Measurements from ENCODE around the gene EIF2B4.
A peak's percentile ranks its signal among the peaks of the same experiment; 100 is the strongest.
"Not testable (repeated sequence)": the region's sequence is repeated elsewhere in the genome, so short reads cannot be mapped to it uniquely, and the experiment has no call there.

EIF2B4 gene

DNA sequence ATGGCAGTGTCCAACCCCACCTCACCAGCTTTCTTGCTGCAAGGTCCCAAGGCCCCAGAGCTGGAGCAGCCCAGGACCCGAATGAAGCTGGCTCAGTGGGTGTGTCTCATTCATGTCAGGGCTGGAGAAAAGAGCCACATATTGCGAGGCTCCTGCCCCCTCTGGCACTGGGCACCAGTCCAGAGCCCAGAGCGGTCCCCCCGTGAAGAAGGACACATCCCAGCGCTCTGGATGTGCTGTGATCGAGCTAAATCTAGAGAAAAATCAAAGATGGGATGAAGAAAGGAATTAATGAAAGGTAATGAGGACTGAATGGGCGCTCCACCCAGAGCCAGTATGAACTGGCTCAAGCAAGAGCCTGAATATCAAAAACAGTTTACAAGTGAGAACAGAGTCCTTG lies 34.0 kb downstream of the EIF2B4 start:
- DNase-seq (ENCODE audit: low read depth in 3 of 3), result no peak

DNA sequence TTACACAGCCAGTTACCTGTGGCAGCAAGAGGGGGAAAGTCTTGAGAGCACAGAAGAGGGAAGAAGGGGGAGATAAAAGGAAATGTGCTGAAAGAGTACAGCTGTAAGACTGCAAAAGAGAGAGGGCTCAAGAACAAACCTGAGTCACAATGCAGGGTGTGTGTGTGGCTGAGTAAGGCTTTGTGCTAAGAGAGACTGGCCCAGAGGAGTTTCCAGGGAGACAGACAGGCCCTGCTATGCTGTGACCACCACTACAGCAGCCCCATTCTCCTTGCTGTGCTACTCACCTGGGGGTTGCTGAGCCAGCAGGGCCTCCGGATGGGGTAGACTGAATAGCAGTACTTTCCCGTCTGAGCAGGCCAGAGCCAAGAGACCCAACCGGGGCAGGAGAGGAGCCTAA lies 34.8 kb downstream of the EIF2B4 start:
- DNase-seq (ENCODE audit: low read depth in 3 of 3), result no peak

DNA sequence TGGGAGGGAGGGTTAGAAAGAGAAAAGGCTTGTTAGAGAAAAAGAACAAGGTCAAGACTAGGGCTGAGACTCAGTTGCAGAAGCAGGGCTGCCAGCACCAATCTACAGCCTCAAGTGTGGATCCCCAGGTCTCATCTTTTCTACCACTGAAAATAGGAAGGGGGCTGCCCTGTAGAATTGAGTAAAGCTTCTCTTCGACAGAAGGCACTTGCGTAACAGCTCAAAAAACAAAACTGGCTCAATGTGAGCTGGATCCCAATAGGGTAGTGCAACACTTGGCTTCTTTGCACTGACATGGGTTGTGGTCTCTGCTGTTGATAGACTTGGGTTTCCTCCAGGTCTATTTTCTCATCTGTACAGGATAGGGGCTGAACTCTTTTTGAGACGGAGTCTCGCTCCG lies 45.4 kb downstream of the EIF2B4 start:
- DNase-seq (ENCODE audit: low read depth in 3 of 3), result no peak

DNA sequence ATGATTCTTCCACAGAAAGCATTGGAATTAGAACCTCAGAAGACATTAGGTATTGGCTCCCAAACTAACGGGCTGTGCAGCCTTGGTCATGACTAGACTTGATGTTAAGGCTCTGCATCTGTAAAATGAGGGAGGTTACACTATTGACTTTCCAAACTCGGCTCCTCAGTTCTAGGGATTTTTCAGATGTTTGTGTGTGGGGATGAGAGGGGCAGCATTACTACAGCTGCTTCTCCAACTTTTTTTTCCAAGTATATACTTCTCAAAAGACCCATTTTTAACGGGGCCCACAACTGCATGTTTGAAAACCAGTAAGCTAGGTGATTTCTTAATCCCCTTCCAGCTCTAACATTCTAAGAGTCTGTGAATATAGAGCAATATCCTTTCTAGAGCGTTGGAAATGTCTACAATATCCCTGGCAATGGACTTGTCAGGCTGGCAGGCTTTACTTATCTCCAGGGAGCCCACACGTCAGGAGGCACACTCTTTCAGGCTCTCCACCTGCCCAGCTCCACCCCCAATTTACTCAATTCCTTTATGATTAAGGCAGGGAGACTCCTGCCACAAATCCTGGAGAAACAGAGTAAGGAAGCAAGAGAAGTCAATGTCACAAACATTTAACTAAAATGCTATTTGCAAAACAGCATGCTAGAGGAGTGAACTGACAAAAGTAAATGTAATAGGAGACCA lies 46.4 kb downstream of the EIF2B4 start:
- no peak for DNase-seq (ENCODE audit: low read depth in 3 of 3)

DNA sequence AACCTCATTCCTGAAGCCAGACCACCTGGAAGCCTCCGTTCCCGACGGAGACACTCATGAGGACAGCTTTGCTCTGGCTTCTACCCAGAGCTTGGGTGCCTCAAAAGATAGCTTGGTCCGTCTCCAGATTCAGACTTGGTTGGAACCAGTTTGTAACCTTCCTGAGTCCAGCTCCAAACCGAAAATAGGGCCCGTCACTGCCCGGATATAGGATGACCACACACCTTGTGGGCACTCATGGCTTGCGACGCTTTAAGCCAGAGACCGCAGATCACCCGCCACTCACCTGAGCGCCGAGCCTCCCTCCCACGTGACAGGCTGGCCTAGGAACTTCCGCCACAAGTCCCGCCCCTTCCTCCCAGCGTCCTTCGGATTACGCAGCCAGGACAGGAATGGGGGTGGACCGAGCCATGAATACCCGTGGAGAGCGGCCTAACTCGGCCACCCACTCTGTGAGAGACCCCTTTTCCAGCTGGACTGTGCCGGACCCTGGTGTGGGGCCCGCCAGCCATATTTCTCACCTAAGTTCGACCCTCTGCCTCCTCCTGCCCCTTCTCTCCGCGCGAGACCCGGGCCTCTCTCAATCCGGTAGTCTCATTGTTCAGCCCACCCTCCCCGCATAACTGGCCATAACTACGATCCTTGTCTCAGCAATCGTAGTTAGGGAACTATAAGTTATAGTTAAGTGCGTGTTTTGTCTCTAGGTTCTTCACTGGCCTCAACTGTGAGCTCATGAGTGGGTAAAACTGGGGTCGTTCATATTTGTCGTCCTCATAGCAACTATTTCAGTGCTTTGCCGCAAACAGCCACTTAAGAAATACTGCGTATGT lies 47.2 kb downstream of the EIF2B4 start, which contains the start of gene MPV17:
TSS of gene MPV17 (minus strand) at position 332 of the 830 bp plus-strand sequence. CDS start 580 bp downstream, outside the sequence.
- peak; percentile 72 to 79 (median 75) for DNase-seq (ENCODE audit: low read depth in 3 of 3)

DNA sequence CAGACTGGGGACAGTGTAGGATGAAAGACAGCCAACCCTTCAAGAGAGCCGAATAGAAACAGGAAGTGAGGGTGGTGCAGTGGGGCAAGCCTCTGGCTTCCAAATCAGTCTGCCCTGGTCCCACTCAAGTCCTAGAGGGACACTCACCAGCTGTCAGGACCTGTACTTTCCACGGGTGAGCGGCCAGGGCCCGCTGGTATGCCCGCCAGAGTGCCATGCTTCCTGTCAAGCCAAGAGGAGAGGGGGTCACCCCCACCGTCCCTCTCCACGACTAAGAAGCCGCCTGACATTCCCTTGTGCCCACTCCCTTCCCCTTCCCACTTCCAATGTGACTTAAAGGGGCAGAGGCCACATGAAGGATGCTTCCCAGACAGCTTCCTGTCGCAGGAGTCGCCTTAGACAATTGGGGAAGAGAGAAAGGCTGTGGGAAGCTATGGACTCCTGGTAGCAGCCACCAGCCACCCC lies 47.8 kb downstream of the EIF2B4 start:
- DNase-seq (ENCODE audit: low read depth in 3 of 3), result no peak

DNA sequence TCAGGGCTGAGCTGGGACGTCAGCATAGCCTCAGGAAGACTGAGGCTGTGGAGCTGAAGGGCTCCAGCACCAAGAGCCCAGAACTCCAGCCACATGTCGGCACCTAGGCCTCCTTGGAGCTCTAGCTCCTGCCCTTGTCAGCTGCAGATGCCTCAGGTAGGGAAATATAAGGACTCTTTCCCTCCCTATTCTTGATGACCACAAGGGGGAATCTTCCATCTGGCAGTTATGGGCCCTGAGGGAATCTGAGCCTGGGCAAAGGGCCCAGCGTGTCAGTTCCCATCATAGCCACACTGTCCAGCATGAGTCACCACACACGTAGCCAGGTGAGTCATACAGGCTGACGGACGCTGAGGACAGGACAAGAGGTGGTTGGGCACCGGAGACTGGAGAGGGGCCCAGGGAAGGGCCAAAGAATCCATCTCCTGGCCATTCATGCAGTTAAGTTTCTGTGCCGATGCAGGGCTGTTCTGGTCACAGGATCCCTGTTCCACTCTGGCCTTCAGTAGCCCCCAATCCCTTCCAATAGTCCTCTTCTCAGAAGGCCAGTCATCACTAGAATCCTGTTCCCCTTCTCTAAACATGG lies 49.1 kb downstream of the EIF2B4 start:
- no peak for DNase-seq (ENCODE audit: low read depth in 3 of 3)

DNA sequence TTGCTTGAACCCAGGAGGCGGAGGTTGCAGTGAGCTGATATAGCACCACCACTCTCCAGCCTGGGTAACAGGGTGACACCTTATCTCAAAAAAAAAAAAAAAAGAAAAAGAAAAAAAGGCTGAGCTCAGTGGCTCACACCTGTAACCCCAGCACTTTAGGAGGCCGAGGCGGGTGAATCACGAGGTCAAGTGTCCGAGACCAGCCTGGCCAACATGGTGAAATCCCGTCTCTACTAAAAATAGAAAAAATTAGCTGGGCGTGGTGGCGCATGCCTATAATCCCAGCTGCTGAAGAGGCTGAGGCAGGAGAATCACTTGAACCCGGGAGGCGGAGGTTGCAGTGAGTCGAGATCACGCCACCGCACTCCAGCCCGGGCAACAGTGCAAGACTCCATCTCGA lies 50.3 kb downstream of the EIF2B4 start:
- not testable (repeated sequence) for DNase-seq (ENCODE audit: low read depth in 3 of 3)

DNA sequence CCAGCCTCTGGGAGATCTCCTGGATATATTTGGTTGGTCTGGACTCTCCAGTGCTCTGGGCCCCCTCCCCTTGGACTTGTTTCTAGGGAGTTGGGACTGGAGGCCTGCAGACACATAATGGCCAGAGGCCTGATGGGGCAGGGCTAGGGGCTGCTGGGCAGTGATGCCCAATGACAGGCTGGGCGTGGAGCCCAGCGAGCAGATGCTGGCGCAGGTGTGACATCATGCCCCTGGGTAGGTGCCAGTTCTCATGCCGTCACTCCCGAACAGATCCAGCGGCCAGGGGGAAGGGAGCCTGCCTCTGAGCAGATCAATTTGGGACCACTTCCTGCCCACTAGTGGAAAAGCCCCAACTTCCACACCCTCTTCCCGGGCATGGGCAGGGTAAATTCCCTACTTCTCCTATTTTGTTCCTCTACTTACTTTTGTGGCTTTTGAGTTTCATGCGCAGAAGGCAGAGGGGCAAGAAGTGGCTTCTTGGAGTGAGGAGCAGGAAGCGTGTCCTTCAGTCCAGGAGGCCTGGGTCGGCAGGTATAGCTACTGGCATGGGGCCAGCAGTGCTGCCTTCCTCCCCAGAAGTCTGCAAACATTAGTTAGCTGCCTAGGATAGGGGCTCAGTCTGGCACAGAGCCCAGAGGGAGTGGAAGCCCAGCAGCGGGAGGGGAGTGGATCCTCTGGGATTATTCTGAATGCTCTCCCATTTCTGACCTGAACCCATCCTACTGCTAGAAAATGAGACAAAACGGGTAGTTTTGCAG lies 53.3 kb downstream of the EIF2B4 start:
- DNase-seq (ENCODE audit: low read depth in 3 of 3), result no peak

DNA sequence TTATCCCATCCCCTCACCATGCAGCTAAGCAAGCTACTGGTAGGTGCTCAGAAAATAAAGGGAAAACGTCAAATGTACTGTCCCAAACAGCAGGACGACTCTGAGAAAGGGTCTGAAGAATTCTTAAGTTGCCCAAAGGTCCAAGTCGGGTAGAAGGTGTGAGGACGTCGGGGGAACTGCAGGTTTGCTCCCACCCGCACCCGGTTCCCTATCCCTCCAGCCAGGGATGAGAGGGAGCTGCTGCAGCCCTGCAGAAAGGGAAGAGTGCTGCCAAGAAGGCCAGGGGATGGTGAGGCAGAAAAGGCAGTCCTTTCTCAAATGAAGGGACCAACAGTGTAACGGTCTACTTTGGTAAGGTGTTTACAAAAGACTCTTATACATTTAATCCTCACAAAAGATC lies 55.0 kb downstream of the EIF2B4 start:
- no peak for DNase-seq (ENCODE audit: low read depth in 3 of 3)

DNA sequence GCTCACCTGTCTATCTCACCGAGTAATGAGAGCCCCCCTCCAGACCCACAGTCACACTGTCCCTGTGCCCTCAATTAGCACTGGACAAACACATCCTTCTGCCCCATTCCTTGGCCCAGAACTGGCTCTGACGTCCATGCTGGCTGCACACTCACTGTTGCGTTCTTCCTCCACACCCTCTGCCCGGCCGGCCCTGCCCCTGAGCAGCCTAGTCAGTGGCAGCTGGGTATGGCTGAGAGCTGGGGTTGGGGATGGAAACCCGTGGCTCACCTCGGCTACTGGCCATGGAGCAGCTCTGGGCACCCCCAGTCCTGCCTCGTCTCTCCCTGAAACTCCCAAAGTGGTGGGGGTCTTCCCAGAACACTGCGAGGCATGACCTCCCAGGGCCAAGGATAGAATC lies 55.4 kb downstream of the EIF2B4 start:
- DNase-seq (ENCODE audit: low read depth in 3 of 3), result no peak

Data from stimulated activated CD4-positive, alpha-beta T cell treated with anti-CD3 and anti-CD28 coated beads, TNF-alpha, amount 100 ng/mL, for 4 hours (primary cell).